ENCODE measurements around the gene HOXC12.

The HOXC12 gene

DNA sequence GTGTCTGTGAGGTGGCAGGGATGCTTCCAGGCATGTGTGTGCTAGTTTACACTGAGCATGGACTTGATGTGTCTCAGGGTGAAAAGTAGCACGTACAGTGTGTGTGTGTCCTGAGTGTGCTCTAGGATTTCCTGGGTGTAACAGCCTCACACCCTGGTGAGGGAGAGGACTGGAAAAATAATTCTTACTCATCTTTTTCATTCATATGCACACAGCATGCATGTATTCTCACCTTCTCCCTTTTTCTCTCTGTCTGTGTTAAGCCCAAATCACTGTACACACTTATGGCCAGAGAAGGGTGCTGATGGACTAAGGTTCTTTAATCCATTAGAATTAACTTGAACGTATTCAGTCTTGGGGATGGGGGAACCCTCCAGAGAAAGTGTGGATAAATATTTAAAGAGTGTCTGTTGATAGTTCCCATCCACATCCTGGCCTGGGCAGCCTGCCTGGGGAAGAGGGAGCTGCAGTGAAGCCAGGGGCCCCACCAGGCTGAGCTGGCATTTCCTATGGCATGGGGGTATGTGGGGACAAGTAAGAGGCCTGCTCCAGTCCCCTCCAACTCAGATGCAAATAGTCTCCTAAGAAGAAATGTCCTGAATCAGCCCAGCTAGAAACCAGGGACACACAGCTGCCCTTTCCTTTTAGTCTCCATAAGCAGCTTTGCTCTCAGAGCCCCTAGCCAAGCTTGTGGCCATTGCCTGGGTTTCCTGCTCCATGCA lies 53.0 kb downstream of the HOXC12 start:
- no peak for DNase-seq

GRCh38 chr12:54008260-54008552 lies 53.5 kb downstream of the HOXC12 start:
- Histone ChIP-seq H3K79me2 (ENCODE audit: insufficient read depth, low read length) (no peaks in the 10 kb centered on the region), H3K36me3 (ENCODE audit: insufficient read depth, low read length) (no peaks in the 10 kb centered on the region), H3K27me3 (ENCODE audit: insufficient read depth, low read length, poor library complexity) (peaks cover 82% of the 10 kb centered on the region), H3K9ac (ENCODE audit: low read depth, low read length) (no peak overlapping the region), H3K4me3 (ENCODE audit: low read depth in 1 of 2, low read length in 2 of 2) (no peak overlapping the region), H3K9me3 (ENCODE audit: insufficient read depth, low read length, severe bottlenecking) (no peaks in the 10 kb centered on the region), H4K20me1 (ENCODE audit: insufficient read depth, low read length) (no peaks in the 10 kb centered on the region), H3K4me1 (ENCODE audit: insufficient read depth, low read length) (peaks cover 8% of the 10 kb centered on the region), H3K4me2 (ENCODE audit: insufficient read depth, low read length) (no peak overlapping the region), H3K27ac (ENCODE audit: low read length) (no peak overlapping the region), H2AFZ (ENCODE audit: low read depth, low read length) (no peak overlapping the region)
- no peak for ATAC-seq (ENCODE audit: insufficient read depth, low read depth)
- no peak for DNase-seq
- no peak for TF ChIP-seq EZH2 (IDR thresholded peaks at IDR 0.05; ENCODE audit: borderline replicate concordance, low read depth, low read length, severe bottlenecking)
- TF ChIP-seq, protein P1, sequence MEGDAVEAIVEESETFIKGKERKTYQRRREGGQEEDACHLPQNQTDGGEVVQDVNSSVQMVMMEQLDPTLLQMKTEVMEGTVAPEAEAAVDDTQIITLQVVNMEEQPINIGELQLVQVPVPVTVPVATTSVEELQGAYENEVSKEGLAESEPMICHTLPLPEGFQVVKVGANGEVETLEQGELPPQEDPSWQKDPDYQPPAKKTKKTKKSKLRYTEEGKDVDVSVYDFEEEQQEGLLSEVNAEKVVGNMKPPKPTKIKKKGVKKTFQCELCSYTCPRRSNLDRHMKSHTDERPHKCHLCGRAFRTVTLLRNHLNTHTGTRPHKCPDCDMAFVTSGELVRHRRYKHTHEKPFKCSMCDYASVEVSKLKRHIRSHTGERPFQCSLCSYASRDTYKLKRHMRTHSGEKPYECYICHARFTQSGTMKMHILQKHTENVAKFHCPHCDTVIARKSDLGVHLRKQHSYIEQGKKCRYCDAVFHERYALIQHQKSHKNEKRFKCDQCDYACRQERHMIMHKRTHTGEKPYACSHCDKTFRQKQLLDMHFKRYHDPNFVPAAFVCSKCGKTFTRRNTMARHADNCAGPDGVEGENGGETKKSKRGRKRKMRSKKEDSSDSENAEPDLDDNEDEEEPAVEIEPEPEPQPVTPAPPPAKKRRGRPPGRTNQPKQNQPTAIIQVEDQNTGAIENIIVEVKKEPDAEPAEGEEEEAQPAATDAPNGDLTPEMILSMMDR (IDR thresholded peaks at IDR 0.05; ENCODE audit: borderline replicate concordance, extremely low read depth, low read length, poor library complexity, severe bottlenecking) = no peak

More for the DNA sequence above, 53.0 kb downstream of the HOXC12 start:
- H4K20me1 ChIP-seq (ENCODE audit: insufficient read depth, low read length) = no peaks in the 10 kb centered on the region
- TF ChIP-seq, protein P1 (IDR thresholded peaks at IDR 0.05; ENCODE audit: borderline replicate concordance, extremely low read depth, low read length, poor library complexity, severe bottlenecking) = no peak
- no peak for TF ChIP-seq EZH2 (IDR thresholded peaks at IDR 0.05; ENCODE audit: borderline replicate concordance, low read depth, low read length, severe bottlenecking)
- no peaks in the 10 kb centered on the region for H3K79me2 ChIP-seq (ENCODE audit: insufficient read depth, low read length)
- H3K9ac ChIP-seq (ENCODE audit: low read depth, low read length) = no peak overlapping the region
- no peak overlapping the region for H3K4me2 ChIP-seq (ENCODE audit: insufficient read depth, low read length)
- H3K9me3 ChIP-seq (ENCODE audit: insufficient read depth, low read length, severe bottlenecking) = no peaks in the 10 kb centered on the region
- no peak overlapping the region for H3K27ac ChIP-seq (ENCODE audit: low read length)
- H3K4me3 ChIP-seq (ENCODE audit: low read depth in 1 of 2, low read length in 2 of 2) = no peak overlapping the region
- H3K36me3 ChIP-seq (ENCODE audit: insufficient read depth, low read length) = no peaks in the 10 kb centered on the region
- no peak for ATAC-seq (ENCODE audit: insufficient read depth, low read depth)
- peaks cover 8% of the 10 kb centered on the region for H3K4me1 ChIP-seq (ENCODE audit: insufficient read depth, low read length)
- peaks cover 82% of the 10 kb centered on the region for H3K27me3 ChIP-seq (ENCODE audit: insufficient read depth, low read length, poor library complexity)
- no peak overlapping the region for H2AFZ ChIP-seq (ENCODE audit: low read depth, low read length)
